Activated T-cell treated with anti-CD3 and anti-CD28 coated beads for 4 hours (primary cell): ENCODE measurements around the gene MPRIP.

ENCODE experiments used
- DNase-seq: peaks from one replicate; pipeline ENCODE4 v3.0.0-alpha.2; 2020

The MPRIP gene

GRCh38 chr17:17072546-17072945, 30.3 kb downstream of the MPRIP start:
- no peak for DNase-seq

- no peak for DNase-seq
Measured at GRCh38 chr17:17073030-17073564, 30.8 kb downstream of the MPRIP start.

- no peak for DNase-seq
Measured at GRCh38 chr17:17073581-17074403, 31.5 kb downstream of the MPRIP start.

GRCh38 chr17:17075125-17075781, 33.0 kb downstream of the MPRIP start:
- DNase-seq = no peak

GRCh38 chr17:17076066-17076465, 33.8 kb downstream of the MPRIP start:
- no peak for DNase-seq

GRCh38 chr17:17077101-17077500, 34.8 kb downstream of the MPRIP start:
- DNase-seq = no peak

GRCh38 chr17:17077861-17078732, 35.8 kb downstream of the MPRIP start:
- no peak for DNase-seq

GRCh38 chr17:17078832-17079231, 36.6 kb downstream of the MPRIP start:
- no peak for DNase-seq

- DNase-seq = no peak
Measured at GRCh38 chr17:17079336-17079735, 37.1 kb downstream of the MPRIP start.

GRCh38 chr17:17079761-17080160, 37.5 kb downstream of the MPRIP start:
- DNase-seq = no peak

GRCh38 chr17:17080181-17080631, 37.9 kb downstream of the MPRIP start:
- no peak for DNase-seq

GRCh38 chr17:17080781-17081180, 38.5 kb downstream of the MPRIP start:
- DNase-seq = no peak

- DNase-seq = no peak
Measured at GRCh38 chr17:17081304-17081940, 39.2 kb downstream of the MPRIP start.

- DNase-seq = no peak
Measured at GRCh38 chr17:17082878-17083277, 40.6 kb downstream of the MPRIP start.

GRCh38 chr17:17084317-17084835, 42.1 kb downstream of the MPRIP start:
- DNase-seq = no peak

- DNase-seq = no peak
Measured at GRCh38 chr17:17084941-17085340, 42.7 kb downstream of the MPRIP start.

GRCh38 chr17:17086585-17086984, 44.3 kb downstream of the MPRIP start:
- DNase-seq = no peak

GRCh38 chr17:17087424-17088015, 45.3 kb downstream of the MPRIP start:
- DNase-seq = no peak

- no peak for DNase-seq
Measured at GRCh38 chr17:17088086-17088485, 45.8 kb downstream of the MPRIP start.

- no peak for DNase-seq
Measured at GRCh38 chr17:17088541-17089525, 46.6 kb downstream of the MPRIP start.
